Mucosa of rectum (tissue), 2 donors: ENCODE data around the gene DDX27.

Experiments
- H3K27ac ChIP-seq, 2 donors: one replicate each; pipeline ENCODE4 v1.7.0; 2013; ENCODE audit warnings: inconsistent platforms in 2 of 2, low read depth in 2 of 2, low read length in 2 of 2
- H3K27me3 ChIP-seq, 2 donors: one replicate each; pipeline ENCODE4 v1.7.0; 2013; ENCODE audit warnings: low read length in 2 of 2; ENCODE audit not compliant: control insufficient read depth in 2 of 2, insufficient read depth in 2 of 2
- H3K36me3 ChIP-seq, 2 donors: one replicate each; pipeline ENCODE4 v1.7.0; 2013; ENCODE audit warnings: low read length in 2 of 2; ENCODE audit not compliant: control insufficient read depth in 2 of 2, insufficient read depth in 2 of 2
- H3K4me1 ChIP-seq, 2 donors: one replicate each; pipeline ENCODE4 v1.7.0; 2013; ENCODE audit warnings: low read length in 2 of 2, mild to moderate bottlenecking in 1 of 2; ENCODE audit not compliant: control insufficient read depth in 2 of 2, insufficient read depth in 2 of 2
- H3K4me3 ChIP-seq, 2 donors: one replicate each; pipeline ENCODE4 v1.7.0; 2013; ENCODE audit warnings: low read length in 2 of 2
- H3K9ac ChIP-seq, 2 donors: one replicate each; pipeline ENCODE4 v1.7.0; 2013; ENCODE audit warnings: low read length in 2 of 2, low read depth in 1 of 2, mild to moderate bottlenecking in 1 of 2
- H3K9me3 ChIP-seq, 2 donors: one replicate each; pipeline ENCODE4 v1.7.0; 2013; ENCODE audit warnings: low read length in 2 of 2; ENCODE audit not compliant: control insufficient read depth in 2 of 2
- donor health status: healthy.
- donor health status: Normal muscosa, but diverticular disease.

The DDX27 gene

GRCh38 chr20:49288250-49288751 is 69.1 kb downstream of the DDX27 start:
- H3K9ac ChIP-seq = no peak overlapping the region
- H3K27ac ChIP-seq = peak overlapping the region; percentile 11 to 86
- peaks cover 28 to 34% of the 10 kb centered on the region in 2 donors for H3K9me3 ChIP-seq
- peaks cover 66 to 84% of the 10 kb centered on the region in 2 donors for H3K36me3 ChIP-seq
- H3K4me3 ChIP-seq = no peak overlapping the region
- no peaks in the 10 kb centered on the region for H3K27me3 ChIP-seq
- peaks cover 5 to 7% of the 10 kb centered on the region in 2 donors for H3K4me1 ChIP-seq

GRCh38 chr20:49288784-49289696 is 69.8 kb downstream of the DDX27 start:
- H3K4me1 ChIP-seq = peaks cover 5 to 7% of the 10 kb centered on the region in 2 donors
- peaks cover 58 to 76% of the 10 kb centered on the region in 2 donors for H3K36me3 ChIP-seq
- peak overlapping the region; percentile 34 to 86 for H3K27ac ChIP-seq
- H3K9ac ChIP-seq = peak overlapping the region in 1 of 2 donors; percentile 35
- H3K27me3 ChIP-seq = no peaks in the 10 kb centered on the region
- peak overlapping the region in 1 of 2 donors; percentile 10 for H3K4me3 ChIP-seq
- H3K9me3 ChIP-seq = peaks cover 24 to 28% of the 10 kb centered on the region in 2 donors

DNA sequence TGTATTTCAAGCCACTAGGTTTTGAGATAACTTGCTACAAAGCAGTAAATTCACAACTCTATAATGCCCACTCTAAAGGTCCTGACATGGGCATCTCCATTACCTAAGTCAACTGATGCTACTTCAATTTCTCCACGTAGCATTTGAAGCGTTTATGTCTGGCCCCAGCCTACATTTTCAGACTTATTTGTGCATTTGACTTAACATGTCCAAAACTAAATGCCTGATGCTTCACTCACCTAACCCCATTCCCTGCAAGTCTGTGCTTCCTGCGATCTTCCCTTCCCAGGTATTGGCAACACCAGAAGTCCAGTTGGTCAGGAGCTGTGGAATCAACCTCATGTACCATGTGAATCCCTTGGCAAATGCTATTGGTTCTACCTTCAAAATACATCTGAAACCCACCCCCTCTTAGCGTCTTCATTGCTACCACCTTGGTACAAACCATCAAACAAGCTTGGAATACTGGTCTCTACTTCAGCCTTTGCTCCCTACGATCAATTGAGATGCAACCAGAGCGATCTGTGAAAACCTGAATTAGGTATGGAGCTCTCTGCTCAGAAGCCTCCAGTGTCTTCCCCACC is 71.5 kb downstream of the DDX27 start:
- no peak overlapping the region for H3K27ac ChIP-seq

DNA sequence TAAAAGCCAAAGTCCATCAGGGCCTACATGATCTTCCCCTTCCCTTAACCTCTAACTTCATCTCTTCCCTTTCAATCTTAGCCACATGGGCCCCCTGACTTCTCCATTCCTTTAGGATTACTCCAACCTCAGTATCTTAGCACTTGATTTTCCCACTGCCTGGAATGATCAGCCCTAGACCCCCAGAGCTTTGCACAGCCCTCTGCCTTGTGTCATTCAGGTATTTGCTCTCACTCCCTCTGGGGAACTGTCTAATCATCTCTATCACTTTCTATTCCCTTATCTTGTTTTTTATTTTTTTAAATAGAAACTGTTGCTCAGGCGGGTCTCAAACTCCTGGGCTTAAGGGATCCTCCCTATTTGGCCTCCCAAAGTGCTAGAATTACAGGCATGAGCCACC is 72.0 kb downstream of the DDX27 start:
- Histone ChIP-seq H3K9ac (no peak overlapping the region), H3K4me1 (peaks cover 5 to 7% of the 10 kb centered on the region in 2 donors), H3K36me3 (peaks cover 39 to 56% of the 10 kb centered on the region in 2 donors), H3K4me3 (no peak overlapping the region), H3K27ac (no peak overlapping the region), H3K27me3 (no peaks in the 10 kb centered on the region), H3K9me3 (peaks cover 12 to 15% of the 10 kb centered on the region in 2 donors)

More for the DNA sequence above, 71.5 kb downstream of the DDX27 start:
- peaks cover 44 to 61% of the 10 kb centered on the region in 2 donors for H3K36me3 ChIP-seq
- peaks cover 17 to 20% of the 10 kb centered on the region in 2 donors for H3K9me3 ChIP-seq
- no peak overlapping the region for H3K4me3 ChIP-seq
- peaks cover 5 to 7% of the 10 kb centered on the region in 2 donors for H3K4me1 ChIP-seq
- no peak overlapping the region for H3K9ac ChIP-seq
- no peaks in the 10 kb centered on the region for H3K27me3 ChIP-seq

- H3K9ac ChIP-seq = no peak overlapping the region
- H3K4me1 ChIP-seq = peaks cover 5 to 7% of the 10 kb centered on the region in 2 donors
- H3K27ac ChIP-seq = no peak overlapping the region
- H3K27me3 ChIP-seq = no peaks in the 10 kb centered on the region
- peaks cover 4 to 7% of the 10 kb centered on the region in 2 donors for H3K9me3 ChIP-seq
- no peak overlapping the region for H3K4me3 ChIP-seq
- peaks cover 31 to 48% of the 10 kb centered on the region in 2 donors for H3K36me3 ChIP-seq
These were observed 72.8 kb downstream of the DDX27 start for GRCh38 chr20:49292010-49292409.

DNA sequence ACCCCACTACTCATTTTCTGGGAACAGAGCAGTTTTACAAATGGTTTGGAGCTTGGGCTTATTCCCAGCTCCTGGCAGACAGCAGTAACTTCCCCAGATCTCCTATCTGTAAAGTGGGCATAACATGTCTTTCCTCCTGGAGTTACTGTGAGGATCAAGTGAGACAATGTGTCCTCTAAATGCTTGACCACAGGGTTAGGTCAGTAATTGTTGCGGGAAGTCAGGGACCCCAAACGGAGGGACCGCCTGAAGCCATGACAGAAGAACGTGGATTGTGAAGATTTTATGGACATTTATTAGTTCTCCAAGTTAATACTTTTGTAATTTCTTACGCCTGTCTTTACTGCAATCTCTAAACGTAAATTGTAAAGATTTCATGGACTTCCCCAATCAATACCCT is 73.9 kb downstream of the DDX27 start:
- Histone ChIP-seq H3K4me1 (peaks cover 5 to 7% of the 10 kb centered on the region in 2 donors), H3K27me3 (no peaks in the 10 kb centered on the region), H3K36me3 (peaks cover 24 to 37% of the 10 kb centered on the region in 2 donors), H3K27ac (no peak overlapping the region), H3K4me3 (no peak overlapping the region), H3K9me3 (no peaks in the 10 kb centered on the region), H3K9ac (no peak overlapping the region)
